ENCODE data around the gene ARHGAP26. TPM values are rescaled to one million over a fixed set of nuclear protein-coding genes. Genes with fewer than 3 reads are reported as not detected.

Gene ARHGAP26
- total and polyA plus RNA-seq, 4 donors: 5.4 to 52.3 (median 30.4) TPM

DNA sequence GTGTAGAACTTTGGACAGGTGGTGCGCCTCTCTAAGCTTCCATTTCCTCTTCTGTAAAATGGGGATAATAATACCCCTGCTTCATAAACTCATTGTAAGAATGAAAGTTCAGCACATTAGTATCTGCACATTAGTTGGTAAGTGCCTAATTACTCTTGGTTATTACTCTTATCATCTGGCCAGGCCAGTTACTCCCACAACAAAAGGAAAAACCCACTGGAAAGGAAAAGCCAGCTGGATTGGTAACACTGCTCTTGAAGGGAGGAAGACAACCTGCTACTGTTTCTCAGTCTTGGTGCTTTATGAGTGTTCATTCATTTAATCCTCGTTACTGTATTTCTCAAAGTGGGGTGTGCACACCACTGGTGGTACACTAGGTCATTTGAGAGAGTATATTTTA, 251.4 kb downstream of the ARHGAP26 start:
- no peak for DNase-seq
- no peak overlapping the region for H3K9ac ChIP-seq (ENCODE audit: insufficient read depth in 1 of 2, low read length in 2 of 2)
- peaks cover 6 to 20% (median 11%) of the 10 kb centered on the region in 5 donors for H3K4me1 ChIP-seq (ENCODE audit: control insufficient read depth in 5 of 5, insufficient read depth in 5 of 5, low read length in 5 of 5)
- no peak overlapping the region for H3K4me3 ChIP-seq
- H3K27ac ChIP-seq (ENCODE audit: low read depth in 1 of 2, low read length in 1 of 2): no peak overlapping the region
- 97 to 99% methylated on average over 2 of the region's 2 CpGs for WGBS, 2 donors
- no peak for ATAC-seq (ENCODE audit: insufficient read depth, low FRiP score)
- H3K9me3 ChIP-seq (ENCODE audit: control insufficient read depth in 4 of 4, insufficient read depth in 3 of 4, low read length in 3 of 4): peaks cover 0 to 2% (median 0%) of the 10 kb centered on the region in 4 donors
- no peaks in the 10 kb centered on the region for H3K36me3 ChIP-seq (ENCODE audit: control insufficient read depth in 4 of 4, insufficient read depth in 4 of 4, low read length in 4 of 4)
- TF ChIP-seq, protein P1, sequence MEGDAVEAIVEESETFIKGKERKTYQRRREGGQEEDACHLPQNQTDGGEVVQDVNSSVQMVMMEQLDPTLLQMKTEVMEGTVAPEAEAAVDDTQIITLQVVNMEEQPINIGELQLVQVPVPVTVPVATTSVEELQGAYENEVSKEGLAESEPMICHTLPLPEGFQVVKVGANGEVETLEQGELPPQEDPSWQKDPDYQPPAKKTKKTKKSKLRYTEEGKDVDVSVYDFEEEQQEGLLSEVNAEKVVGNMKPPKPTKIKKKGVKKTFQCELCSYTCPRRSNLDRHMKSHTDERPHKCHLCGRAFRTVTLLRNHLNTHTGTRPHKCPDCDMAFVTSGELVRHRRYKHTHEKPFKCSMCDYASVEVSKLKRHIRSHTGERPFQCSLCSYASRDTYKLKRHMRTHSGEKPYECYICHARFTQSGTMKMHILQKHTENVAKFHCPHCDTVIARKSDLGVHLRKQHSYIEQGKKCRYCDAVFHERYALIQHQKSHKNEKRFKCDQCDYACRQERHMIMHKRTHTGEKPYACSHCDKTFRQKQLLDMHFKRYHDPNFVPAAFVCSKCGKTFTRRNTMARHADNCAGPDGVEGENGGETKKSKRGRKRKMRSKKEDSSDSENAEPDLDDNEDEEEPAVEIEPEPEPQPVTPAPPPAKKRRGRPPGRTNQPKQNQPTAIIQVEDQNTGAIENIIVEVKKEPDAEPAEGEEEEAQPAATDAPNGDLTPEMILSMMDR (IDR thresholded peaks at IDR 0.05; ENCODE audit: control extremely low read depth, extremely low read depth): no peak
- no peaks in the 10 kb centered on the region for H3K27me3 ChIP-seq (ENCODE audit: control insufficient read depth in 3 of 3, insufficient read depth in 3 of 3, low read length in 2 of 3)

DNA sequence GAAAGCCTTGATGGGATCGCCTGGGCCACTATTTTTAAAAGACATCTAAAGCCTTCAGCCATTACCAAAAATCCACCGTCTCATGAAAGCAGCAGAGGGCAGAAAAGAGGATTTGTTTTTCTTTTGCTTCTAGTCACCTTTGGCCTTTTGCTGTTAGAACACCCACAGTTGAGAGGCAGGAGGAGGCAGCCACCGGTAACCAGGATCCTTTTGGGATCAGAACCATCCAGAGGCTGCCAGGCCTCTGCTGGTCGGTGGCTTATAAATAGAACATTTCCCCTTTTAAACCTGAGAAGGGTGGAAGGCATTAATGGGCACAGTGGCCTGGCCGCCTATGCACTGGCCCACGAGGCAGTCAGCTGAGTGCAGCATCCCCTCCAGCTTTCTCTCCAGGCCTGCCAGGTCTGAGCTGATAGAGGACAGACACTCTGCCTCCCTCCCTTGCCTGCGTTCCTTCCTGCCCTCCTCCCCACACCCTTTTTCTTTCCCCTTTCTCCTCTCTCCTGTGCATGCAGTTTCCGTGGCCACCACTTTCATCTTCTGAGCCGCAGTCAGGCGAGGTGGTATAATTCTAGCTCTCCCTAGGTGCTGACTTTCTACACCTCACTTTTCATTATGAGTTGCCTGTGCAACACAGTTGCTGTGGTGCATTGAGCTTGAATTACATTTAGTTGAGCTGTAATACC, 253.4 kb downstream of the ARHGAP26 start:
- TF ChIP-seq, protein P1 (IDR thresholded peaks at IDR 0.05; ENCODE audit: control extremely low read depth, extremely low read depth): no peak
- ATAC-seq (ENCODE audit: insufficient read depth, low FRiP score) (no peak), DNase-seq (peak; percentile 53 to 65 (median 64))
- 54 to 75% methylated on average over 10 of the region's 10 CpGs for WGBS, 2 donors
- Histone ChIP-seq H3K9ac (ENCODE audit: insufficient read depth in 1 of 2, low read length in 2 of 2) (no peak overlapping the region), H3K27ac (ENCODE audit: low read depth in 1 of 2, low read length in 1 of 2) (peak overlapping the region; percentile 56 to 62), H3K4me3 (no peak overlapping the region), H3K9me3 (ENCODE audit: control insufficient read depth in 4 of 4, insufficient read depth in 3 of 4, low read length in 3 of 4) (peaks cover 0 to 2% (median 0%) of the 10 kb centered on the region in 4 donors), H3K27me3 (ENCODE audit: control insufficient read depth in 3 of 3, insufficient read depth in 3 of 3, low read length in 2 of 3) (no peaks in the 10 kb centered on the region), H3K36me3 (ENCODE audit: control insufficient read depth in 4 of 4, insufficient read depth in 4 of 4, low read length in 4 of 4) (peaks cover 0 to 2% (median 0%) of the 10 kb centered on the region in 4 donors), H3K4me1 (ENCODE audit: control insufficient read depth in 5 of 5, insufficient read depth in 5 of 5, low read length in 5 of 5) (peaks cover 0 to 15% (median 11%) of the 10 kb centered on the region in 5 donors)

DNA sequence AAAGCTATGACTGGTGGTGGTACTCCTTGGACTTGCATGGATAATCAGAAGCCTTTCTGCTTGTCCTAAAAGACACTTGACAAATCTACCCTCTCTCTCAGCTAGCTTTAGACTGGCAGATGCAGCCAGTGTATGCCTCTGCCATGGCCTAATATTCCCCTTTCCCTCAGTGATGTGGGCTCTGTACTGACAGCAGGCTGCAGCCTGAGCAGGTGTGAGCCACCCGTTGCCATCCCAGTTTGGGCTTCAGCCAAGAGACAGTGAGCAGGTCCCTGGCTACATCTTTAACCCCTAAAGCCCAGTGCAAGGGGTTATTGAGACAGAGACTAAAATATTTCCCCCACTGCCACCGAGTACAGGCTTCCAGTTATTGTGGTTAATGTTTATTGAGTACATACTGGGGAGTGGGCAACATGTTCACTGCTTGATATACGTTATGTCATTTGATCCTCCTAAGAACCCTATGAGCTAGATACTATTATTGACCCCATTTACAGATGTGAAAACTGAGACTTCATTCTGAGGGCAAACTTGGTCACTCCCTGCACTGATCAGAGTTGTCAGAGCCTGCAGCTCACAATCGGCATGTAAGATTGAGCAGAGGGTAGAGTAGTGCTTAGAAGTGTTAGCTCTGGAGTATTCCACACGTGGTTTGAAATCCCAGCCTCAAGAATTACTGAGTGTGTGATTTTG, 254.2 kb downstream of the ARHGAP26 start:
- H3K36me3 ChIP-seq (ENCODE audit: control insufficient read depth in 4 of 4, insufficient read depth in 4 of 4, low read length in 4 of 4): peaks cover 0 to 2% (median 0%) of the 10 kb centered on the region in 4 donors
- ATAC-seq (ENCODE audit: insufficient read depth, low FRiP score) (no peak), DNase-seq (no peak)
- H3K27me3 ChIP-seq (ENCODE audit: control insufficient read depth in 3 of 3, insufficient read depth in 3 of 3, low read length in 2 of 3): no peaks in the 10 kb centered on the region
- H3K9me3 ChIP-seq (ENCODE audit: control insufficient read depth in 4 of 4, insufficient read depth in 3 of 4, low read length in 3 of 4): peaks cover 0 to 2% (median 0%) of the 10 kb centered on the region in 4 donors
- TF ChIP-seq, protein P1 (IDR thresholded peaks at IDR 0.05; ENCODE audit: control extremely low read depth, extremely low read depth): no peak
- WGBS, 2 donors: 83 to 86% methylated on average over 5 of the region's 5 CpGs
- H3K9ac ChIP-seq (ENCODE audit: insufficient read depth in 1 of 2, low read length in 2 of 2): no peak overlapping the region
- H3K27ac ChIP-seq (ENCODE audit: low read depth in 1 of 2, low read length in 1 of 2): peak overlapping the region in 1 of 2 donors; percentile 62
- peaks cover 0 to 13% (median 11%) of the 10 kb centered on the region in 5 donors for H3K4me1 ChIP-seq (ENCODE audit: control insufficient read depth in 5 of 5, insufficient read depth in 5 of 5, low read length in 5 of 5)
- no peak overlapping the region for H3K4me3 ChIP-seq

Data from lung (tissue), 12 donors.